DMS79 treated with DMSO at 0.1 percent for 48 hours (cell line): Measurements from ENCODE around the gene ZNG1A.
"Not testable (repeated sequence)": the region's sequence is repeated elsewhere in the genome, so short reads cannot be mapped to it uniquely, and the experiment has no call there.

Source experiments
- DNase-seq: peaks from one replicate; lab custom pipeline; 2025; lab: John Stamatoyannopoulos, UW

ZNG1A gene

GRCh38 chr9:98775-99174, 80.1 kb downstream of the ZNG1A start:
- DNase-seq, result not testable (repeated sequence)

DNA sequence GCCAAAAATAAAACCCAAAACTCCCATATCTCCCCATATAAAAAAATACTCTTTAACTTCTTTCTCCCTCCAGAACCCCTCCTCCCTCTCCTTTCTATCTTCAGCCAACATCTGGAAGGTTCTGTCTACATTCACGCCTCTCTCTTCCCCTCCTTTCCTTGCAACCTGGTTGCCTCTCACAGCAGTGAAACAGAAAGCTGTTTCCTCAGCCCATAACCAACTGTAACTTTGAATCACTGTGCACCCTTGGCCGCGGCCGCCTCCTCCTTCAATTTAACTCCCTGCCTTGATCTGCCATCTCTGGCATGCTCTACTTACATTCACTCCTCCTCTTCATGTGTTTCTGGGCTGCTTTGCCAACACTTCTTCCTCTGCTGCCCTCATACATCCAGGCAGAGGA, 83.9 kb downstream of the ZNG1A start:
- not testable (repeated sequence) for DNase-seq

- not testable (repeated sequence) for DNase-seq
Measured at GRCh38 chr9:94323-94722, 84.5 kb downstream of the ZNG1A start.

GRCh38 chr9:93909-94308, 84.9 kb downstream of the ZNG1A start:
- DNase-seq, result not testable (repeated sequence)

DNA sequence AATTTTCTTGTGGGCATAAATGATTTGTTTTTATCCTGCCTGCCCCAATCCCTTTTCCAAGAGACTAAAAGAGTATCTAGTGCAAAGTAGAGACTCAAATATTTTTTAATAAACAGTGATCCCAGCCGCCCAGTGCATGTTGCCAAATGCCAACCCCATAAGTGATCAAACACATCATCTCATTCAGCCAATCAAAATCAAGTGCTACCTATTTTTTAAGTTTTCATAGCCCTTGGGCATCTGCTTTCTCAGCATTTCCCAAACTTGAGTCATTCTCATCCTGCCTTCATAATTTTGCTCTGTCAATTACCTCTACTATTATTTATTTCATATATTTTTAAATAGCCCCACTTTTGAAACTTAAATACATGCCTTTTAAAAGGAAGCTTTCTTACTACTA, 88.0 kb downstream of the ZNG1A start:
- not testable (repeated sequence) for DNase-seq

- not testable (repeated sequence) for DNase-seq
Measured at GRCh38 chr9:88396-89037, 90.3 kb downstream of the ZNG1A start.

DNA sequence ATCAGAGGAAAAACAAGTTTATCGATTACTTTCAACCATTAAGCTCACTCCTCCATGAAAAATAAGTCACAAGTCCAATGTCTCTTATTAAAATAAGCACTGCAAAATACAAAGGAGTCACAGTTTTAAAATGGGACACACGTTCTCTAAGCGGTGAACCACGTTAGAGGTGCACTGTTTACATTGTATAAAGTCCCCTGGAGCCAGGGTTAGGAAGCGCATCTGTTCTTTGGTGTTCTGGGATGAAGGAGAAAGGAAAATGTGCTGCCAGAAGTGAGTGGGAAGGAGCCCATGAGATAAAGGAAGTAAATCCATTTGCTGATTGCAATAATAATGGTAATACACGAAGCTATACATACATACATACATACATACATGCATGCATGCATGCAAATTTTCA, 91.0 kb downstream of the ZNG1A start:
- DNase-seq, result not testable (repeated sequence)

DNA sequence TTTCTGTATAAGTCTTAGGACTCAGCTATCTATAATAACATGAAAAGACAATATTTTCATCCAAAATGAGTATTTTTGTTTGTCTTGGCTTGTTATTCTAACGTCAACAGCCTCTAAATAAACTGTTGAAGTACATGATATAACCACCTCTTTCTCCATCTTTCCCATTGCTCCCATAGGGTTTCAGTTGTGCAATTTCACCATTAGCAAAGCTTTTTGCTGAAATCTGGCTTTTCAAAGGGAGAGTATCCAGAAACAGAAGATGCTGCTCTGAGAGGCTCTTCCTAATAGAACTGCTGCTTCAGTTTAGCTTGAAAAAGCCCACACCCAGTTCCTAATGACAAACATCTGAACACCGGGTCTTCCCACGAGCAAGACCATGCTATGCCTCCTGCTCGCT, 91.8 kb downstream of the ZNG1A start:
- DNase-seq, result not testable (repeated sequence)

DNA sequence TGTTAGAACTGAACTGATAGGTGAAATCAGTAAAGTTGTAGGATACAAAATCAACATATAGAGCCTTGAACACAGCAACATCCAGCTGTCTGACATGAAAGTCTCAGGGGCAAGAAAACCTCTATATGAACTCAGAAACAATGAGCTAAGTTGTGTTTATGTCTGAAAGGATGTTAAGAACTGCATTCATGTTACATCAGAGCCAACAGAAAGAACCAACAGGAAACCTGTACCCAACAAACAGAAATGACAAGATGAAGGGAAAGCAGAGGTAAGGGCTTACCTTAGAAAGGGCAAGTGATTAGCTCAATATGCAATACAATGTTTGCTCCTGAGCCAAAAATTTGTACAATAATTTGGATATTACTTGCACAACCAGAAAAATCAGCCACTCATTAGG, 92.2 kb downstream of the ZNG1A start:
- DNase-seq, result not testable (repeated sequence)

- not testable (repeated sequence) for DNase-seq
Measured at GRCh38 chr9:82932-83689, 95.7 kb downstream of the ZNG1A start.

DNA sequence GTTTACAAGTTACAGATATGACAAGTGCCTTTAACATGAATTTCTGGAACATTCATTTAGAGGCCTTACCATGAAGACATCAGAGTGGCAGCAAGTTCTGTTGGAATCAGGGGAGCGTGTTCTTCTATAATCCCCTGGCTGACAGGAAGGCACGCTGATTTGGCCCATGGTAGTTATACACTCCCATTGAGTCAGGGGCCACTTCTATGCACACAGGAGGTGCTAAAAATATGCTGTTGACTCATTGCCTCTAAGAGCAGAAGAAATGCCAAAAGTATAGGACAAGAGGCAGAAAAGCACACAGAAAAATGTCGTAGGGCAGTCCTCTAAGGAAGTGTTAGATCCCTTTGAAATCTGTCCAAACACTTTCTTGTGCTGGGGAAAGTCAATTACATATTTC, 100.5 kb downstream of the ZNG1A start:
- DNase-seq, result not testable (repeated sequence)

GRCh38 chr9:76389-76788, 102.5 kb downstream of the ZNG1A start:
- DNase-seq, result not testable (repeated sequence)

GRCh38 chr9:73900-74525, 104.8 kb downstream of the ZNG1A start:
- not testable (repeated sequence) for DNase-seq

- not testable (repeated sequence) for DNase-seq
Measured at GRCh38 chr9:73076-73899, 105.6 kb downstream of the ZNG1A start.
